H1 (cell line): ENCODE measurements around the gene TUT7. TPM values are rescaled to one million over a fixed set of nuclear protein-coding genes. Genes with fewer than 3 reads are reported as not detected.

Experiments
- CTCF ChIA-PET: fragments of 300-600 bp; sonication (Branson Sonifier 250); formaldehyde crosslinking; loops from one replicate; lab custom pipeline; 2021; ENCODE audit not compliant: partially characterized antibody; lab: Charles Lee
- POLR2A ChIA-PET: fragments of 300-600 bp; sonication (Branson Sonifier 250); formaldehyde crosslinking; loops from one replicate; lab custom pipeline; 2021; ENCODE audit warnings: inconsistent platforms; ENCODE audit not compliant: partially characterized antibody; lab: Charles Lee
- DNase-seq, 2 experiments: peaks; one replicate each; pipeline versions ENCODE4 v3.0.0 to v3.0.0-alpha.2; 2010 to 2022; ENCODE audit warnings: low spot score in 2 of 2, low read depth in 1 of 2, mixed read lengths in 1 of 2
- FAIRE-seq: peaks from 2 replicates; lab custom pipeline; 2011; peaks lifted over from hg19 to GRCh38; lab: Jason Lieb, UNC
- H2AFZ ChIP-seq: 2 replicates; pipeline ENCODE4 v1.8.1; 2012; ENCODE audit warnings: low read length, inconsistent platforms
- H2AK5ac ChIP-seq: 2 replicates; pipeline ENCODE4 v1.6.1; 2013; ENCODE audit warnings: low read depth, low read length
- H2BK120ac ChIP-seq: replicated peaks from 2 replicates; pipeline ENCODE3; 2013; ENCODE audit warnings: low read depth, low read length, inconsistent platforms
- H2BK12ac ChIP-seq: 2 replicates; pipeline ENCODE4 v1.6.1; 2013; ENCODE audit warnings: low read depth, low read length
- H2BK15ac ChIP-seq: 2 replicates; pipeline ENCODE4 v1.6.1; 2013; ENCODE audit warnings: low read length
- H2BK20ac ChIP-seq: 2 replicates; pipeline ENCODE4 v1.6.1; 2013; ENCODE audit warnings: low read length
- H2BK5ac ChIP-seq: 2 replicates; pipeline ENCODE4 v1.6.1; 2013; ENCODE audit warnings: low read depth, low read length
- H3K14ac ChIP-seq: 2 replicates; pipeline ENCODE4 v1.6.1; 2013; ENCODE audit warnings: inconsistent platforms; ENCODE audit not compliant: insufficient read length
- H3K18ac ChIP-seq: 2 replicates; pipeline ENCODE4 v1.6.1; 2013; ENCODE audit warnings: low read length; ENCODE audit errors: extremely low read depth
- H3K23ac ChIP-seq: 2 replicates; pipeline ENCODE4 v1.6.1; 2013; ENCODE audit warnings: inconsistent platforms; ENCODE audit not compliant: insufficient read length
- H3K23me2 ChIP-seq: 2 replicates; pipeline ENCODE4 v1.6.1; 2013; ENCODE audit warnings: low read depth, low read length
- H3K27ac ChIP-seq: 2 replicates; pipeline ENCODE4 v1.6.1; 2011; ENCODE audit warnings: low read depth, low read length, inconsistent platforms
- H3K27me3 ChIP-seq, 4 experiments: replicated peaks in 1 of 4; 1 replicate in 1 of 4; 2 replicates in 3 of 4; pipeline versions ENCODE4 v1.6.1 to v1.8.1; 2011 to 2013; ENCODE audit warnings: low read length in 3 of 4, mild to moderate bottlenecking in 3 of 4, inconsistent platforms in 2 of 4, mixed read lengths in 2 of 4, moderate library complexity in 1 of 4; ENCODE audit not compliant: control insufficient read depth in 3 of 4, insufficient read depth in 3 of 4; ENCODE audit errors: extremely low read depth in 1 of 4
- H3K36me3 ChIP-seq, 4 experiments: 2 replicates each; pipeline versions ENCODE4 v1.6.1 to v1.8.1; 2011 to 2013; ENCODE audit warnings: mild to moderate bottlenecking in 4 of 4, low read length in 3 of 4, moderate library complexity in 2 of 4, control low read depth in 1 of 4, inconsistent platforms in 1 of 4; ENCODE audit not compliant: insufficient read depth in 4 of 4, control insufficient read depth in 2 of 4
- H3K4ac ChIP-seq: replicated peaks from 2 replicates; pipeline ENCODE3; 2013; ENCODE audit warnings: low read length, low read depth, mixed read lengths, inconsistent platforms; ENCODE audit not compliant: insufficient read length
- H3K4me1 ChIP-seq, 4 experiments: replicated peaks in 1 of 4; 1 replicate in 1 of 4; 2 replicates in 3 of 4; pipeline versions ENCODE4 v1.6.1 to v1.8.1; 2011 to 2013; ENCODE audit warnings: low read length in 3 of 4, inconsistent platforms in 2 of 4, mixed read lengths in 1 of 4; ENCODE audit not compliant: insufficient read depth in 4 of 4, control insufficient read depth in 3 of 4
- H3K4me2 ChIP-seq, 2 experiments: 2 replicates each; pipeline versions ENCODE4 v1.6.1 to v1.8.1; 2011 to 2013; ENCODE audit warnings: low read depth in 2 of 2, low read length in 2 of 2, control low read depth in 1 of 2, inconsistent platforms in 1 of 2, mild to moderate bottlenecking in 1 of 2; ENCODE audit not compliant: insufficient read depth in 1 of 2
- H3K4me3 ChIP-seq, 4 experiments: fragments of 200-600, 300-600 bp in 1 of 4; sonication (generic), shearing (Covaris generic), sonication (Bioruptor Twin) in 1 of 4; 2 replicates each; pipeline versions ENCODE4 v1.5.1 to v1.8.1; 2011 to 2016; ENCODE audit warnings: low read length in 4 of 4, low read depth in 3 of 4, control low read depth in 2 of 4, inconsistent platforms in 2 of 4, mild to moderate bottlenecking in 2 of 4, mixed read lengths in 1 of 4, moderate library complexity in 1 of 4; ENCODE audit not compliant: insufficient read depth in 2 of 4; ENCODE audit errors: extremely low read depth in 1 of 4
- H3K56ac ChIP-seq: replicated peaks from 2 replicates; pipeline ENCODE3; 2013; ENCODE audit warnings: low read depth, mild to moderate bottlenecking, mixed read lengths, low read length, inconsistent platforms; ENCODE audit not compliant: insufficient read length
- H3K79me1 ChIP-seq: 2 replicates; pipeline ENCODE4 v1.6.1; 2013; ENCODE audit warnings: low read depth, low read length, control low read depth
- H3K79me2 ChIP-seq, 2 experiments: 2 replicates each; pipeline versions ENCODE4 v1.6.1 to v1.8.1; 2012 to 2013; ENCODE audit warnings: low read length in 2 of 2, mild to moderate bottlenecking in 2 of 2, inconsistent platforms in 1 of 2; ENCODE audit not compliant: insufficient read depth in 2 of 2, control insufficient read depth in 1 of 2
- H3K9ac ChIP-seq, 4 experiments: replicated peaks in 1 of 4; 1 replicate in 1 of 4; 2 replicates in 3 of 4; pipeline versions ENCODE4 v1.6.1 to v1.8.1; 2011 to 2013; ENCODE audit warnings: low read depth in 3 of 4, low read length in 3 of 4, control low read depth in 2 of 4, mild to moderate bottlenecking in 2 of 4, moderate library complexity in 2 of 4, inconsistent platforms in 1 of 4; ENCODE audit errors: extremely low read depth in 1 of 4
- H3K9me3 ChIP-seq, 2 experiments: 2 replicates each; pipeline versions ENCODE4 v1.6.1 to v1.8.1; 2012 to 2013; ENCODE audit warnings: mild to moderate bottlenecking in 2 of 2, moderate library complexity in 2 of 2, control low read depth in 1 of 2, inconsistent platforms in 1 of 2, low read depth in 1 of 2, low read length in 1 of 2, mixed read lengths in 1 of 2; ENCODE audit not compliant: insufficient read depth in 2 of 2
- H4K20me1 ChIP-seq, 2 experiments: replicated peaks in 1 of 2; 2 replicates each; pipeline versions ENCODE3 to v1.8.1; 2011 to 2013; ENCODE audit warnings: inconsistent platforms in 2 of 2, low read length in 2 of 2, mild to moderate bottlenecking in 1 of 2; ENCODE audit not compliant: insufficient read depth in 2 of 2, control insufficient read depth in 1 of 2
- H4K5ac ChIP-seq: 2 replicates; pipeline ENCODE4 v1.6.1; 2013; ENCODE audit warnings: low read length, low read depth, mixed read lengths, inconsistent platforms; ENCODE audit not compliant: insufficient read length
- H4K8ac ChIP-seq: 2 replicates; pipeline ENCODE4 v1.8.0; 2013; ENCODE audit warnings: mild to moderate bottlenecking, moderate library complexity, low read length, inconsistent platforms; ENCODE audit not compliant: insufficient read depth; ENCODE audit errors: extremely low read depth
- H4K91ac ChIP-seq: replicated peaks from 2 replicates; pipeline ENCODE3; 2013; ENCODE audit warnings: low read length, mixed read lengths, inconsistent platforms; ENCODE audit not compliant: insufficient read length
- ASH2L ChIP-seq: fragments of 200-600, 300-600 bp; sonication (generic); IDR thresholded peaks from one replicate; pipeline ENCODE4 v1.7.1; 2017; ENCODE audit warnings: low read length
- CREB1 ChIP-seq: IDR thresholded peaks from 2 replicates; pipeline ENCODE4 v1.6.1; 2012; ENCODE audit warnings: inconsistent platforms
- EZH2 ChIP-seq: fragments of 200-600 bp; sonication (generic); IDR thresholded peaks from 2 replicates; pipeline ENCODE4 v1.7.1; 2012; ENCODE audit warnings: low read depth, mild to moderate bottlenecking, moderate library complexity, low read length, inconsistent platforms; ENCODE audit not compliant: severe bottlenecking
- GABPA ChIP-seq: IDR thresholded peaks from 2 replicates; pipeline ENCODE4 v1.6.1; 2011; ENCODE audit warnings: mild to moderate bottlenecking, low read length, moderate library complexity, borderline replicate concordance; ENCODE audit not compliant: insufficient read depth
- GTF2F1 ChIP-seq: IDR thresholded peaks from 2 replicates; pipeline ENCODE4 v1.6.1; 2012; ENCODE audit warnings: low read depth, low read length, improper control_type of control experiment, borderline replicate concordance
- JUN ChIP-seq: IDR thresholded peaks from 2 replicates; pipeline ENCODE4 v1.6.1; 2011; ENCODE audit warnings: low read depth, mild to moderate bottlenecking, improper control_type of control experiment, low read length
- NANOG ChIP-seq: IDR thresholded peaks from 2 replicates; pipeline ENCODE4 v1.6.1; 2011; ENCODE audit warnings: low read length, low read depth, mild to moderate bottlenecking, inconsistent platforms; ENCODE audit not compliant: insufficient read depth, poor library complexity, severe bottlenecking
- NRF1 ChIP-seq: IDR thresholded peaks from 2 replicates; pipeline ENCODE4 v1.6.1; 2011; ENCODE audit warnings: mild to moderate bottlenecking, low read depth, low read length, improper control_type of control experiment
- PHF8 ChIP-seq: fragments of 200-600 bp; sonication (generic); conservative IDR thresholded peaks from 2 replicates; pipeline ENCODE4 v1.7.1; 2012; ENCODE audit warnings: low read depth, mild to moderate bottlenecking, inconsistent platforms, low read length, moderate library complexity
- RNF2 ChIP-seq: fragments of 200-900, 300-1000 bp; sonication (generic); IDR thresholded peaks from 2 replicates; pipeline ENCODE4 v1.7.1; 2016; ENCODE audit warnings: borderline replicate concordance, low read depth, mild to moderate bottlenecking, antibody characterized with exemption, low read length; ENCODE audit not compliant: poor library complexity, severe bottlenecking; ENCODE audit errors: missing control alignments
- SP4 ChIP-seq: IDR thresholded peaks from 2 replicates; pipeline ENCODE4 v1.6.1; 2012; ENCODE audit warnings: low read length, inconsistent platforms
- TAF1 ChIP-seq: IDR thresholded peaks from 2 replicates; pipeline ENCODE4 v1.6.1; 2011; ENCODE audit warnings: mild to moderate bottlenecking, low read depth, low read length
- TCF12 ChIP-seq: IDR thresholded peaks from 2 replicates; pipeline ENCODE4 v1.6.1; 2011; ENCODE audit warnings: low read depth, mild to moderate bottlenecking, low read length
- TEAD4 ChIP-seq: IDR thresholded peaks from 2 replicates; pipeline ENCODE4 v1.6.1; 2012; ENCODE audit warnings: low read depth, low read length, inconsistent platforms, mixed read lengths
- YY1 ChIP-seq: IDR thresholded peaks from 2 replicates; pipeline ENCODE4 v1.6.1; 2011; ENCODE audit warnings: low read depth, mild to moderate bottlenecking, low read length
- WGBS, 2 experiments: shearing (Covaris generic) in 1 of 2; methylation state at CpG; one replicate each; pipeline versions ENCODE4 v1.1.6 to v1.1.7; 2013 to 2015; ENCODE audit warnings: low lambda C conversion rate in 2 of 2, mixed read lengths in 2 of 2, inconsistent platforms in 1 of 2, low coverage in 1 of 2, missing lambda C conversion rate in 1 of 2; ENCODE audit not compliant: insufficient replicate concordance in 2 of 2, insufficient coverage in 1 of 2, insufficient read length in 1 of 2; ENCODE audit errors: extremely low coverage in 1 of 2, missing lambda C conversion rate in 1 of 2; 5-methylcytosine and 5-hydroxymethylcytosine counted together
- polyA plus RNA-seq, 7 experiments: library from polyadenylated mRNA; depleted of rRNA in 3 of 7; stranded (reverse) in 5 of 7; unstranded in 2 of 7; fragments of >200 nt in 5 of 7; fragments of 200-250 nt in 2 of 7; gene quantifications; 1 replicate in 5 of 7; 2 replicates in 1 of 7; 4 replicates in 1 of 7; pipeline versions ENCODE4 v1.2.1 to v1.2.3, GENCODE V29; 2011 to 2013; ENCODE audit warnings: missing spikeins in 2 of 7, mixed read lengths in 2 of 7
- total RNA-seq: library from RNA; stranded (reverse); fragmentation: NEBNext Ultra II Directional; extraction: Animal tissue kit (Norgen Biotek cat#: 25700); gene quantifications from 2 replicates; pipeline ENCODE4 v1.2.1, GENCODE V29; 2021

The TUT7 gene
- total and polyA plus RNA-seq, 2 of the 8 experiments (the other 6 are each of a cell fraction or from before 2014, with no cell fraction given), result 4.8 to 19.3 TPM

DNA sequence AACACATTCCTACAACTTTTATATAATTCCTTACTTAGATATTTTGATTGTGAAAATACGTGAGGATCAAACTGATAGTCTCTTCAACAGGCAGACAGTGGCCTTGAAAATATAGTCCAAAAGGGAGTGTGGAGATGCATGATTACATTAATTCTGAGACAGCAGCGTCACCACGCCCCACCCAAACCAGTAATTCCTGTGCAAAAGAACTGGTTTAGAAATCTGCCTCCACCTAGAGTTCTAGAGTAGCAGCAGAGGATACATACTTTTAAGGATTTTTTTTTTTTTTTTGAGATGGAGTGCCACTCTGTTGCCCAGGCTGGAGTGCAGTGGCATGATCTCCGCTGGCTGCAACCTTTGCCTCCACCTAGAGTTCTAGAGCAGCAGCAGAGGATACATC lies 1.6 kb upstream of the TUT7 start:
- no peak overlapping the region for H2BK15ac ChIP-seq
- no peaks in the 10 kb centered on the region for H3K23me2 ChIP-seq
- no peak overlapping the region for H3K14ac ChIP-seq
- no peak overlapping the region for H4K91ac ChIP-seq
- TF ChIP-seq YY1 (no peak), GTF2F1 (no peak), SP4 (no peak), EZH2 (no peak), PHF8 (no peak), RNF2 (no peak), GABPA (no peak), JUN (no peak), NRF1 (no peak), TCF12 (no peak), NANOG (no peak), TAF1 (no peak), CREB1 (no peak), TEAD4 (no peak), ASH2L (no peak)
- H3K79me2 ChIP-seq, result peaks cover 0 to 27% of the 10 kb centered on the region in 2 experiments; a peak in 2 of 4 replicates
- ChIA-PET CTCF (no interaction called here), POLR2A (interaction anchor here (0.8 kb wide), 1 partner anchor 16 kb away, joined by 5 read pairs; no protein-coding TSS in a partner anchor)
- 93% methylated on average over 4 of the region's 4 CpGs; no CpG with 5 or more reads in 1 of the 2 experiments for WGBS, 2 experiments
- no peak overlapping the region for H2BK5ac ChIP-seq
- peaks cover 0 to 3% (median 0%) of the 10 kb centered on the region in 4 experiments; a peak in 1 of 7 replicates for H3K27me3 ChIP-seq
- H3K9me3 ChIP-seq, result no peaks in the 10 kb centered on the region
- H3K4ac ChIP-seq, result no peak overlapping the region
- FAIRE-seq (no peak), DNase-seq (no peak)
- no peak overlapping the region for H2BK12ac ChIP-seq
- H4K5ac ChIP-seq, result no peak overlapping the region
- H2AK5ac ChIP-seq, result no peak overlapping the region
- no peak overlapping the region for H3K18ac ChIP-seq
- no peak overlapping the region for H2BK20ac ChIP-seq
- H2AFZ ChIP-seq, result no peak overlapping the region
- H3K23ac ChIP-seq, result no peak overlapping the region
- H3K56ac ChIP-seq, result no peak overlapping the region
- H3K79me1 ChIP-seq, result no peaks in the 10 kb centered on the region
- no peaks in the 10 kb centered on the region for H4K20me1 ChIP-seq
- no peak overlapping the region; a peak in 1 of 4 replicates for H3K4me2 ChIP-seq
- H2BK120ac ChIP-seq, result no peak overlapping the region
- H3K36me3 ChIP-seq, result peaks cover 0 to 11% (median 3%) of the 10 kb centered on the region in 4 experiments; a peak in 3 of 8 replicates
- no peak overlapping the region for H3K4me3 ChIP-seq
- peaks cover 0 to 3% (median 1%) of the 10 kb centered on the region in 4 experiments; a peak in 2 of 7 replicates for H3K4me1 ChIP-seq
- no peak overlapping the region for H3K27ac ChIP-seq
- no peak overlapping the region for H3K9ac ChIP-seq
- H4K8ac ChIP-seq, result no peak overlapping the region
